ENCODE data around the gene ME3.
"Not testable (repeated sequence)": the region's sequence is repeated elsewhere in the genome, so short reads cannot be mapped to it uniquely, and the experiment has no call there.

The ME3 gene

DNA sequence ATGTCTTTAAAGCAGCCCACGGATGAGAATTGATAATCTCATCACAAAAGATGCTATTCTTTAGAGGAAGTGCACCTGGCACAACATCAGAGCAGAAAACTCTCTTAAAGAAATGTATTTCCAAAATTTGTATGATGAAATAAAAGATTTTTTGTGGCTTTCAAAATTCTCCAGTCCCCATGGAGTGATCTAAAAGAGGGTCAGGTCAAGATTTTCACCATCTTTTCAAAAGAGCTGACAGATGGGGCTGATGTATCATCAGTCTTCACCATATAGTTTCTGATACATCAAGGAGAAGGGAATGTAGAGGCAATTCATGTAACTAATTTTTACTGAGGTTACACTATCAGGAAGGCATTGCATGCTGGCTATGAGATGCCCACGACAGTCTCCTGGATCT is 11.7 kb downstream of the ME3 start:
- no peak for DNase-seq

DNA sequence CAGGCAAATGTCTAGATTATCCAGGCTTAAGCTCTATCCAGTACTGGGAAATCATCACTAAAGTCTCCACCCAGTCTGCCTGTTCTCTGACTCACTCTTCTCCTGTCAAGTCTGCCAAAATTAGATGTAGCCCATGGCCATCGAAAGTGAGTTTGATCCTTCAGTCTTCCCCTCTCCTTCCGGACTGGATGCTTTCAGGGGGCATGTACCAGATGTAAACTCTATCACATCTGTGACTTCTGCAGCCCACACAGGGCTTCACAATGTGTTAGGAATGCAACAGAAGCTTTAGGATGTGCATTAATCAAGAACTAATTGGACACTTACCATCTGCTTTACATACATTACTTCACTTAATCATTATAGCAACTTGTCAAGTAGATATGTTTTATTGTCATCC is 12.3 kb downstream of the ME3 start:
- no peak for DNase-seq

DNA sequence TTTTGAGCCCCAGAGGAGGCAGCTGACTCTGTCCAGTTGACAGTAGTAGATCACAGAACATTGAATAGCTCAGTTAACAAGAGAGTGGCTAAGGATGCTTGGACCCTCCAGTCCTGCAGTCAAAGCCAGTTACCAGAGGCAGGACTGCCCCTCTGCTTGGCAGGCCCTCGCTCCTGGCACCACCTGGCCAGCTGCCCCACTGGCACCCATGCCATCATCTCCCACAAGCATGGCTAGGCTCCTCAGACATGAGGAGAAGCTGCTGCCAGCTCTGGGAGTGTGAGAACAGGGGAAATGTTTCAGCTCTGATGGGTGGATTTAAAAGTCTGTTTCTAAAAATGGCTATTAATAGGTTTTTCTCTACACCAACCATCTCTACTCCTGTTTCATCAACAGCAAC is 13.9 kb downstream of the ME3 start:
- DNase-seq: no peak

DNA sequence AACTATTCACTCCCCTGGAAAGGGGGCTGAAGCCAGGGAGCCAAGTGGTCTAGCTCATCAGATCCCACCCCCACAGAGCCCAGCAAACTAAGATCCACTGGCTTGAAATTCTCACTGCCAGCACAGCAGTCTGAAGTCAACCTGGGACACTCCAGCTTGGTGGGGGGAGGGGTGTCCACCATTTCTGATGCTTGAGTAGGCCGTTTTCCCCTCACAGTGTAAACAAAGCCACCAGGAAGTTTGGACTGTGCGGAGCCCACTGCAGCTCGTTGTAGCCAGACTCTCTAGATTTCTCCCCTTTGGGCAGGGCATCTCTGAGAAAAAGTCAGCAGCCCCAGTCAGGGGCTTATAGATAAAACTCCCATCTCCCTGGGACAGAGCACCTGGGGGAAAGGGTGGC is 27.2 kb downstream of the ME3 start:
- not testable (repeated sequence) for DNase-seq

DNA sequence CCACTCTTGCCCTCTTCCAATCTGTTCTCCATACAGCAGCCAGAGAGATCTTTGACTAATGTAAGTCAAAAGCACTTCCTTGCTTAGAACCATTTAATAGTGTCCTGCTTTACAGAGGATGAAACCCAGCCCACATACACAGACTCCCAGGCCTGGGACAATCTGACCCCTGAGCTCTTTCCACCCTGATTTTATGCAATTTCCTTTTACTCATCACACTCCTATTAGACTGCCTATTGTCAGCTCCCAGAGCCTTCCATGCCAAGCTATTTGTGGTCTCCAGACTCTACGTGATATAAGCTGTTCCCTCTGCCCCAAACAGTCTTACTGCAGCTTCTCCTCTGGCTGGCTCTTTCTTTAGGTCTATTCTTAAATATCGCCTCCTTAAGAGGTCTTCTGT is 28.1 kb downstream of the ME3 start:
- DNase-seq: no peak

DNA sequence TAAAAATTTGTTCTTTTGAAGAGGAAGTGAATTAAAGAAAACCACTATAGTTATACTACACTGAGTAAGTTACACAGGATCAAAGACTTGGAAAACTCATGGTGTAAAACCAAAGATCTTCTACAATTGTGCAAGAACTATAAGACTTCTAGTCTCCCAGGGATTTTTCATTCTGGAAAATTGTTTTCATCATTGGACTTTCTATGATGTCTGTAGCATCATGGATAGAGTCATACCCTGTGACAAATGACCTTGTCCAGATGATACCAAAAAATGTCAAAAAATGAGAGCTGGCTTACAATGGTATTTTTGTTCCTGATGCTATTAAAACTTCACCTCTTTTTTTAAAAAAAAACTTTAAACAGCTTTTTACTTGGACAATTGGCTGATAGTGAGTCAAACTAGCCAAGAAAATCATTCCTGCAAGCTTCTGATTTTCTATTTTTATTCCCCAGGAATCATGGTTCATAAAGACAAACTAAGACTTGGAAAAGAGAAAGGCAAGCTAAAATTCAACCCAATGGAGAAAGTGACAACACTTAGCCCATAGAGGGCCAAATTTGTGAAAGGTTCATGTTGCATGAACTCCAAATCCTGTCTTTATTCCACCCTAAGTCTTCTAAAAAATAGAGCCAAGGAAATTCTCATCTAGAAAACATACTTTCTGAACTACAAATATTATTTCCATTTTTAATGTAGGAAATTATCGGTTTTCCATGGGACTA is 30.7 kb downstream of the ME3 start:
- no peak for DNase-seq

DNA sequence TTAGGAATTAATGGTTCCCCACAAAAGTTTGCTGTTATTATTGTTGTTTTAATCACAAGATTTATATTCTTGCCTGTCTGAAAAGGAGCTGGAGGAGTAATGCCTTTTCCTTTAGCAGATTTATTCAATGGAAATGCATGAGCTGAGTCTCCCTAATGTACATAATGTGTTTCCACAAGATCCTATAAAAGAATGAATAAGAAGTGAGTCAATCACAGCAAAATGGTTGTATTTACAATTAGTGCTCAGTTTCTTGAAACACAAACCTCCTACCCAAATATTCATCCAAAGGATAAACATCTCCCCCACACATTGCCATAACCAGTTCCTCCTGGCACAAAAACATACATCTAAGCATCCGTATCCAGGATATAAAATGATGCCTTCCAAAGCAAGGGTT is 33.3 kb downstream of the ME3 start:
- DNase-seq: no peak

DNA sequence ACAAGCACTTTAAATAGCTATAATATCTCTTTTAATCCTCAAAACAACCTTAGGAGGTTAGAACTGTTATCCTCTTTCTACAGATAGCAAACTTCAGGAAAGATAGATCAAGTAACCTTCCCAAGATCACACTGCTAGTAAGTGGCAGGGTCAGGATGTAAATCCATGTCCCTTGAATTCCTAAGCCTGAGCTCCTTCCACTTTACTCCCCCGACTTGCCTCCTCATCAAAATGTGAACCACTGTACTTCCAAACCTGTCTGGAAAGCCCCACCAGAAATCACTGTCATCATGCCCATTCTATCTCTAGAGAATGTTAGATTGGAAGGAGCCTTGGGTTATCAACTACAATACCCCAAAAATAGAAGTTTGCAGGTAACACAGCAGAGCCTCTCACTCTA is 33.7 kb downstream of the ME3 start:
- DNase-seq: no peak

DNA sequence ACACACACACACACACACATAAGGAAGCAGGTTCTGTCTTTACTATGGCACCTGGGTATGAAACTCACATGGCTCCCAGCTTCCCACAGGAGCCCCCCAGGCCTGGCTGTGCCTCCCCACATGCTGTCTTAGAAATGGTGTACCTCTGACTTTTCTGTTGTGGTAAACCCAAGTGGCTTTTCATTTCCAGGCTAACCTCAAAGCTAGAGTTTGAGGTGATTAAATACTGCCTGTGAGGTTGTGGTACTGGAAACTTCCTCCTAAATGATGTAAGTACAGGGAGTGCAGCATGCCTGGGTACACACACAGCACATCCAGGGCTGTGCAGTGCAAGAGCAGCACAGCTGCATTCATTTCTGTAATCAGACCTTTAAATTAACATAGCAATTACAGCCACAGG is 34.4 kb downstream of the ME3 start:
- no peak for DNase-seq

DNA sequence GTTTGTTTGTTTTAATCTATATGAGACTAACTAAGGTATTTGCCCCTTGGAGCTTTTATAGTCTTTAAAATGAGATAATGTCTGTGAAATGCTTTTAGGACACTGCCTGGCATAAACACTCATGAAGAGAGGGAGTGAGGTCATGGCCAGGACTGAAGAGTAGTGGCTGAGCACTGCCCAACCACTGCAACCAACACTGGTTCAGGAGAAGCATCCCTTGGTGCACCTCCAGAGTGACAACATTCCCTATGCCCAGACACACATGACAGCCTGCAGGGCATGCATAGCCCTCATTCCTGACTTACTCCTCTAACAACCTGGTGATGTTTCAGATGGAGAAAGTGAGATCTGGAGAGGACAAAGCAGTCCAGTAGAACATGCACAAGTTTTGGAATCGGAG is 36.1 kb downstream of the ME3 start:
- DNase-seq: no peak

DNA sequence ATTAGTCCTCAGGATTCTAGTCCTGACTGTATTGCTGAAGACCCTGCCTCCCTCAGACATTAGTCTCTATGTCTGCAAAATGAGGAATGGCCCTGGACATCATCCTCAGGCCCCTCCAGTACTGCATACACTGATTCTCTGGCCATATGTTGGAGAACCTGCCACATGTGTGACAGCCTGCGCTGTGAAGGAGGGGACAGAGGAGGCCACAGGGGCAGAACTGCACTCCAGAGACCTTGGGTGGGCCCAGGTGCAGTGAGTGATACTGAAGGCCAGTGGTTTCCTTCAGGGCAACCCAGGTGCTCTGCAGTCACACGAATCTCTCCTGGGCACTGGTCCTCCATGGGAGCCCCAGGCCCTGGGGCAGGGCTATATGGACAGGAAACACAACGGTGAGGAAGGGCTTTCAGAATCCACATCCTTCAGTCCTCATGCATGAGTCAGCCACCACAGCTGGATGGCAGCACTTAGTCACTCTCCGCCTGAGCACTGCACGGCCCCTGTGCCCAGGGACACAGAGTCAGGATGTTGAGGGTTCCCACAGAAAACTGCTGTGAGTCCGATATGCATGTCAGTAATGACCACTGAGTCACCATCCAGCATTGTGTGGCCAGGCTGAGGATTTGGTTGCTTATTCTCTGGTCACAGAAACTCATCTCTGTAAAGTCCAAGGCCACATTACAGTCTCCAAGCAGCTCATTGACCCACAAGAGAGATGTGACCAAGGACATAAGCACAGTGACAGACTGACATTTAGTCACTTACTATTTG is 39.7 kb downstream of the ME3 start:
- no peak for DNase-seq

DNA sequence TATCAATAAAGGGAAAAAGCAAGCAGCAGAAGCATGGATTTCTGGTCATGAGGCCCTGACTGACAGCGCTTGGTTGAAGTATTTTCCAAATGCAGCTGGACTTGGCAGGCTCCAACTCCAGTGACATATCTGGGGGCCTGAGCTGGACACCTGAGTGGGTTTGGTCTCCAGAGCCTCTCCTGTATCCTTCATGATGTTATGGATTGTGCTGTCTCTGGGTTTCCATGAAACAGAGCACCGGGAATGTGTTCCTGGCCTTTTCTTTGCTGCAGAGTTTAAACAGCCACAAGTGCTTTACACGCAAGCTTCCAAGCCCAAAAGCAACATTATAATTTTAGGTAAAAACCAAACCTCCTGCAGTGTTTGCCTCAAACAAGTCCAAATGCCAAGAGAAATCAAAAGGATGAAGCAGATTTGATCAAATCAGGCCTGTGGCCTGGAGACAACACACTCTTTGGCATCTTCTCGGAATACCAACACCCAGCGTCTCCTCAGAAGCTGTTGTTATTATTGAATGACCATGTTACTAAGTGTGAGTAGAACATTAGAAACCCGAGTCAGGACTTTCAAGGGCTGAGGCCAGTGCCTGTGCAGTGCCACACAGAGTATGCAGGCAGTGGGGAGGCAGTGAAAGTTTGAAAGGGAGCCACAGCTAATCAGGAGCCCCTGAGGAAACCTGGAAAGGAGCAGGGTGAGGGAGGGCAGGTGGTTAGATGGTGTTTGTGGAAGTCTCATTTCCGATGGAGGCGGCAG is 42.0 kb downstream of the ME3 start:
- no peak for DNase-seq

DNA sequence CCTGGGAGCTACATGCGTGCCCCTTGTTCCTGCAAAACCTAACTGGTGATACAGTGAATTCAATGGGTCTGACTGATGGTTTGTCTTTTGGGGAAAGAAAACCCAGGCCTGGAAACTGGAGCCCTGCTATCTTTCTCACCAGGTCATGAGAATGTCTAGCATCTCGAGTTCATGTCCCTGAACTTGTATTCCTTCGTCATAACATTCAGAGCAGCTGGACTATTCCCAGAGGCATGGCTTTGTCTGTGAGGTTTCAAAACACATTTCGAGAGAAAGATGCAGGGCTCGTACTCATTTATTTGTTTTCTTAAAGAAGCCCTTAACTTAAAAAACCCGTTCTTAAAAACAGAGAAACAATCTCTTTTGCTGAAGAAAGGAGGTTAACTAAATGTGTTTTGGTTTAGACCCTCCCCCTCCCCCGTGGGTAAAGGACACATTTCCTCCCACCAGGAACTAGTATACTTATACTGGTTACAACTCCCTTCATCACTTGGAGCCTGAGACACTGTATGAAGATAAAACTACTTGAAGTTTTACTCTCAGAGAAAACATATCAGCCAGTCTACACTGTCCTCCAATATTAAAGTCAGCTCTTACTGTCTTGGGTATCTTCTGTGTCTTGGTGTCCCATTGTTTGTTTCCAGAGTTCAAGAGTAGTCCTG is 43.2 kb downstream of the ME3 start:
- DNase-seq: no peak

DNA sequence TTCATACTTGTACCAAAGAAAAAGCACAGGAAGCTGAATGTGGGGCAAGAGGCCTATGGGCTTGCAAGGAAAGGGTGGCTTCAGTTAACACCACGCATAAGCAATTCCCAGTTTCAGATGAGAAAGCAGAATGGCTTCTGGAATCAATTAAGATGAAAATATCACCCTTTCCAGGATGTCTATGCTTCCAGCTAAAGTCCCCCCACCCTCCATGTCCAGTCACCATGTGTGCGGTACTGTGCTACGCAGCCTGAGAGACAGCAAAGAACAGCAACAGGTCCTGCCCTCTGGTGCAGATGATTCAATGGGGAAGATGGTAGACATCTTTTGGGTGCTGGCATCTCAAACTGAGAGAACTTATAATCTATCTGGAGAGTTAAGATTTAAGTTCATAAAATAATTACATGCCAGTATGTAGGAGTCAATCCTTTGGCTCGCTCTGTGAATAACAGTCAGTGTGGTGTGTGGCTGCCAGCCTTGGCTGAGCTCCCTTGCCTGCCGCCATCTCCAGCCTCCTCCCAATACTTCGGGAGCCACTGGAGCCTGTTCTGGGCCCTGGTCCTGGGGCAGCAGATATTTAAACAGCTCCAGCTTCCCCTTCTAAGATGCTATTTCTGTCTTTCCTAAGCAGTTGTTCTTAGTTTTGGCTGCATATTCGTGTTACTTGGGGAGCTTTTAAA is 44.5 kb downstream of the ME3 start:
- no peak for DNase-seq

DNA sequence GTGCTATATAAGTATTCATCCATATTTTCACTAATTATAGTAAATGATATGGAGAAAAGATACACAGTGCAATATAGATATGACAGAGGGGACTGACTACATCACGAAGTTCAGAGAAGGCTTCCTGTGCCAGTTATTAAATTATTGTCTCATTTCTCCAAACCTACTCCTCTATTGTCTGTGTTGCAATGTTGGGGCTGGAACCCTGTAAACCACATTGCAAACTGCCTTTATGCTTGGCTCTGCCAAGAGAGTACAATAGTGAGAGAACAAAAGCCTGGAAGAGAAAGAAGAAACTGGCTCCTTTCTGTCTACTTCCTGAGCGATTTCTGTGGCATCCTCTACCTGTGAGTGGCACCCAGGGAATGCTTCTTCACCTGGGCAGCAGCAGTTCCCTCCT is 46.4 kb downstream of the ME3 start:
- DNase-seq: no peak

DNA sequence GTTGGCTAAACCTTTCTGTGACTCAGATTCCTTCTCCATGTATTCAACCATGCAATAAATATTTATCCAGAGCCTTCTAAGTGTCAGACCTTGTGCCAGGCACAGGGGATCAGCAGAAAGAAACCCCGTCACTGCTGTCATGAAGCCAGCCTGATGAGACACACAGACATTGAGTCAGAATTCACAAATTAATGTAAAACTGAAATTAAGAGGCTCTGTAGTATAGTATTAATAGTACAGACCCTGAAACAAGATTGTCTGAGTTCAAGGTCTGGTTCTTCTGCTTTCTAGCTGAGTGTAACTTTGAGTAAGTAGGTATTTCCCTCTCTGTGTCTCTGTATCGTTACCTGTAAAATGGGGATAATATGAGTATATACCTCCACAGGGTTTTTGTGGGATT is 46.9 kb downstream of the ME3 start:
- no peak for DNase-seq

DNA sequence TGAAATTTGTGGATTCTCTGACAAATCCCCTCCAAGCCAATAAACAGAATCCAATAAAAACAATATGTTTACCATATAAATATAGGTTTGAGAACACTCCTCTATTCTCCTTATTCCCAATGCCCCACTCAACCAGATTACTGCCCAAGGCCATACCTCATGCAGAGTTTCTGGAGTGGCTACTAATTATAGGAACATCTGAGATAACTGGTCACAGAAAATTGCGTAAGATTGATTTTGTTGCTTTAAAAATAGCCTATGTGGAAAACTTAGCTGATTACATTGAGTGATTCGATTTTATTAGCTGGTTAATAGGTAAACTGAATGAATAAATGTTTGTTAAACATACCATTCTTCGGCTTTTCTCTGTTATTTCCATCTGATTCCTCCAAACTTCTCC is 48.0 kb downstream of the ME3 start:
- no peak for DNase-seq

DNA sequence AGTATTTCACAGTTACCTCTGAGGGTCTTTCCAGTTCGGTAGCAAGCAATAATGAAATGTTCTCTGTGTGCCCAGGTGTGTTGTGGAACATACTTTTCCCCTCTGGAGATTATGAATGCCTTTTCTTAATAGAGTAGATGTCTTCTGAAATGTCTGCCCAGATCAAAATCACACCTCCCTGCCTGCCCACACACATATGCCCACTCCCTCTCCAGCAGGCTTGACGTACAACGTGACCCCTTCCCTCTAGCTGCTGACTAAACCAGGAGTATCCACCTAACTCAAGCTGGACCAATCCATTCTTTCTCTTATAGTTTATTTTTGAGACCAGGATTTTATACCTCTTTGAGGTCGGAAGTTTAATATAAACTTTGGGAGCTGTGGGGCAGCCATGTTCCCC is 48.7 kb downstream of the ME3 start:
- DNase-seq: no peak

DNA sequence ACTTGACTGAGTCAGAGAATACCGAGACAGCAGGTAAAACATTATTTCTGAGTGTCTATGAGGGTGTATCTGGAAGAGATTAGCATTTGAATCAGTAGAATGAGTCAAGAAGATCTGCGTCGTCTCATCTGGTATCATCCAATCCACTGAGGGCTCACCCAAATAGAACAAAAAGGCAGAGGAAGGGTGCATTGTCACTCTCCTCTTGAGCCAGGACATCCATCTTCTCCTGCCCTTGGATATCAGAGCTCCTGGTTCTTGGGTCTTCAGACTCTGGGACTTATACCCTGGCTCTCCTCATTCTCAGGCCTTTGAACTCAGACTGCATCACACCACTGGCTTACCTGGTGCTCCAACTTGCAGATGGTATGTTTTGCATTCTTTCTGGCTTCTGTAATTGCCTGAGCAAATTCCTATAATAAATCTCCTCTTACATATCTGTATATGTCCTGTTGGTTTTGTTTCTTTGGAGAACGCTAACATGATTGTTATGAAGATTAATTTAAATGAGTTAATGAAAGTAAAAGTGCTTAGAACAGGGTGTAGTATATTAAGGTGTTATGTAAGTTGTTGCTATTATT is 49.3 kb downstream of the ME3 start:
- no peak for DNase-seq

DNA sequence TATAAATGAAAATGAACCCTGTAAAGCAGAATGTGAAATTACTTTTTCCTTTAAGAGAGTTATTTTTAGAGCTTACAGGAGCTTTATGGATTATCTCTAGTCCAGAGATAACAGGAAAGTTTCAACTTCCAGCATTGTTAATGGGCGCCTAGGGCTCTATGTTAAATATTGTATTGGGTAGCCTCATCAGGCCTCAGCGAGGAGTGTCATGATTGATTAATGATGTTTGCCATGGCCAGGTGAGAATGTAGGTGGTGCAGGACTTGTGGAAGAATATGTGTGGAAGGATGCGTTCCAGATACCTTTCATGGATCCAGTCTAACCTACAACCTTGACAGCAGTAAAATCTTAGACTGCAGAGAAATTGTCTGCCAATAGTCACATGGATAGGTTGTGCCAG is 50.6 kb downstream of the ME3 start:
- no peak for DNase-seq

DNA sequence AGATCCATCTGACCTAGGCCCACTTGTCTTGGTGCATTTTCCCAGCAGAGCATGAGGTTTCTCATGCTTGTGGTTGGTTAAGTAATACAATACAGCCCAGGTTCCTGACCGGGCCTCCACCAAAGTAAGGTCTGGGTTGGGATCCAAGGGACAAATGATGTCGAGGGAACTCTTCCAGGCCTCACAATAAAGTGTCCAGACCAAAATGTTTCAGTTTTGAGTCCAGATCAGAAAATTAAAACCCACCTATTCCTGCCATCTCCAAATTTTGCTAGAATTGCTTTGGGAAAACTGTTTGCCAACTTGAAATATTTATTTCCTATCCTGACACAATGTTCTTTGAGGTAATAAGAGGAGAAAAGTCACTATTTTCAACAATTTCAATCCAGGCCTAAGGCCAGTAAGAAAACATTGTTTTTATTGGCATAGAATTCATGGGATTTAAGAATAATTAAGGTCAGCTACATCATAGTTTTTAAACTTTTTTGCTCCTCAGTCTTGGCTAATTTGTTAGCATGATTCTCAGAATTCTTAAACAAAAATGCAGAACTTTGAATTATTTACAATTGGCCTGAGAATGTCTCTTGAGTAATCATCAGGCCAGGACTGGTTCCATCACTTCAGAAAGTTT is 51.4 kb downstream of the ME3 start:
- DNase-seq: no peak

DNA sequence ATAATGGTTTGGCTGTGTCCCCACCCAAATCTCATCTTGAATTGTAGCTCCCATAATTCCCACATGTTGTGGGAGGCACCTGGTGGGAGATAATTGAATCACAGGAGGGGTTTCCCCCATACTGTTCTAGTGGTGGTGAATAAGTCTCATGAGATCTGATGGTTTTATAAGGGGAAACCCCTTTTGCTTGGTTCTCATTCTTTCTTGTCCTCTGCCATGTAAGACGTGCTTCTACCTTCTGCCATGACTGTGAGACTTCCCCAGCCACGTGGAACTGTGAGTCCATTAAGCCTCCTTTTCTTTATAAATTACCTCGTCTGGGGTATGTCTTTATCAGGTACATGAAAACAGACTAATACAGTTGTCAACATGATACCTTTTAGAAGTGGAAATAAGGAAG is 53.0 kb downstream of the ME3 start:
- not testable (repeated sequence) for DNase-seq
